CD4-positive, alpha-beta T cell treated with Interleukin-1 beta for 1 hour (primary cell): ENCODE results near the gene NFAT5.
"Not testable (repeated sequence)": the region's sequence is repeated elsewhere in the genome, so short reads cannot be mapped to it uniquely, and the experiment has no call there.

ENCODE experiments used
- DNase-seq, 2 donors: peaks; one replicate each; pipeline ENCODE4 v3.0.0-alpha.2; 2020 to 2022

The NFAT5 gene

DNA sequence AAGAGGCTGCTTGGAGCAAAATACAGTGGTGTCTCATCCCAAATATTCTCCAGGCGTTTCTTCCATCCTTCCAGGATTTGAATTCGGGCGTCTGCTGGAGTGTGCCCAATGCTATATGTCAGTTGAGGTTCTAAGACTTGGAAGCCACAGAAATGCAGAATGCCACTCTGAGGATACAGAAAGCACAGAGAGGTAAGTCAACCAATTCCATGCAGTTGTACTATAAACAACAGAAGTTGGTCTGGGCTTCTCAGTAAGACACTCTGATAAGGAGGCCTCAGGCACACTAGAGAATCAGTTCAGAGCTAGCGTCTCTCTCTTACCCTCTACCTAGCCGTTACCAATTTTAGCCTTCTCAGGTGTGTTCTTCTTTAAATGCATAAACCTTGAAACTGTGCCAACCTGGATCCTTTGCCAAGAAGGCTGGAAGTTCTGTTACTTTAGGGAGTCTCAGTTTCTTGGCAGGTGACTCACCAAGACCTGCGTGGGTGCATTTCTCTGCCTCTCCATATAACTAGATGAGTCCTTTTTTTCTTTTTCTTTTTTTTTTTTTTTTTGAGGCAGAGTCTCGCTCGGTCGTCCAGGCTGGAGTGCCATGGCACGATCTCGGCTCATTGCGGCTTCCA is 145.5 kb downstream of the NFAT5 start:
- DNase-seq = no peak

DNA sequence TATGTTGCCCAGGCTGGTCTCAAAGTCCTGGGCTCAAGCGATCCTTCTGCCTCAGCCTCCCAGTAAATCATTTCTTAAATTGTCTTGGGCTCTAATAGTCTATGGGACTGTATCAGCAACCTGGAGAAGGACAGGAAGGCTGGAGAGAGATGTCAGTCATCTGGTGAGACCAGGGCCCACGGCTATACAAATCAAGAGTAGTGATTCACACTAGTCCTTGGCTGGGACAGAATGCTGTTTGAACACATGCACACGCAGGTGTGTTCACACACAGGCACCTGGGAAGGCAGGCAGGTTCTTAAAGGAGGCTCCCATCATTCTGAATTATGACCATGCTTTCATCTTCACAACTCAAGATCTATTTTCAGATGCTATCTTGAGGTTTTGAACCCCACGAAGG is 146.5 kb downstream of the NFAT5 start:
- no peak for DNase-seq

DNA sequence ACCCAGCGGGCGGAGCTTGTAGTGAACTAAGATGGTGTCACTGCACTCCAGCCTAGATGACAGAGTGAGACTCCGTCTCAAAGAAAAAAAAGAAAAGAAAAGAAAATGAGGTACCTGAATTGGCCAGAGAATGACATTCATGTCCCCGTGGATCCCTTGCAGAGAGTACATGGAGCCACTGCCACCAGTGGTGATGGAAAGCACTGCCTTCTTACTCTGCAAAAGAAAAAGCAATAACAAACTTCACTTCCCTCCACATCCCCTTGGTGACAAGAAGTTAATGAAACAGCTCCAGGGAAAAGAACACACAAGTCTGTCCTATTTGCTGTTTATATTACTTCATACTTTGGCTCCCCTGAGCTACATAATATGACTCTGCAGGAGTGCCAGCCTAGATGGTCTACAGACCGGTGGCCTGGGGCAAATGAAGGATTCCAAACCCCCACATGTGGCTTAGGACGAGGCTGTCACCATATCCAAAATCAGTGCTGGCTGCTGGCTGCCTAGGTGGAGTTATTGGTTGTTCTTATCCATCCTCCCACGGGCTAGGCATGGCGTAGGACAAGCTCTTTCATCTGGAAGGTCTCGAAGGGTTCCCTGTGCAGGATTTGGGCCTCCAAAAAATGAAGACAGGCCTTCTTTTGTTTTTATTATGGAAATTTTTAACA is 147.3 kb downstream of the NFAT5 start:
- DNase-seq = no peak

DNA sequence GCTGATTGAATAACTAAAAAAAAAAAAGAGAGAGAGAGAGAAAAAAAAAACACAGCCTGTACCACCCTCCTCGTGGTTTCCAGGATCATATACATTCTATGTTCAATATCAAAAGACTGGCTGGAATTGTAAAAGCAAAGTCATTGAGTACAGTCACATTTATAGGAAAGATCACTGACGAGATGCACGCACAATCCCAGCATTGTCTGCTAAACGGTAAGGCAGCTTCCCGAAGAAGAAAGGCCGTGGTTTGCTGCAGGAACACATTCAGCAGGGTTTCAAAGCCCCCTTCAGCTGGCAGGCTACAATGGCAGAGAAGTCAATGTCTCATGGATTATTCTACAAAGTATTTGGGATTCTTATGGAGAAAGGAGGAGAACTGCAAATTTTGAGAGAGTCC is 151.3 kb downstream of the NFAT5 start:
- no peak for DNase-seq

DNA sequence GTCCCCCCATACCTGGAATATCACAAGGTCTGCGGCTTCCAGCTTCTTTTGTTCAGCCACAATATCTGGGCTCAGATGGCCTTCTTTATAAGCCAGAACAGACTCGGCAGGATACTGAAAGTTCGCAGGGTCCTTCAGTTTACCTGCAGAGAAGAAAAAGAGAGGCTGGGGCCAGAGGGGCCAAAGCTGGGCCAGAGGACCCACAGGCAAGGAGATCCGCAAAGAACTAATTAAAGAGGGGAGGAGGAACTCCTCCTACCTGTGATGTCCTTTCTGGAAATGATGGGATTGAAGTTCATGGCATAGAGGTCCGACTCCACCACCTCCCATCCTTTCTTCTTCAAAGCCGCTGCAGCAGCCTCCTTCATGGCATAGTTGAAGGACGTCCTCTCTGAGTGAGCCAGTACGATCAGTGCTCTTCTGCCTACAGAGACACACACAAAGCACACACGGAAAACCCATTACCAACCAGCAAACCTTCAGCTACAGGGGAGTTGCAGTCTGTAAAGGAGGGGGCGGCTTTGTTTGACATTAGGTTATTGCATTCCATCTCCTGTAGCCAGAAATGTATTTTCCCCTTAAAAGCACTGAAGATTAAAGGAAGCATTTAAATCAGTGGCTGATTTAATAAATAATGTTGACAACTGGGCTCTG is 152.5 kb downstream of the NFAT5 start:
- no peak for DNase-seq

DNA sequence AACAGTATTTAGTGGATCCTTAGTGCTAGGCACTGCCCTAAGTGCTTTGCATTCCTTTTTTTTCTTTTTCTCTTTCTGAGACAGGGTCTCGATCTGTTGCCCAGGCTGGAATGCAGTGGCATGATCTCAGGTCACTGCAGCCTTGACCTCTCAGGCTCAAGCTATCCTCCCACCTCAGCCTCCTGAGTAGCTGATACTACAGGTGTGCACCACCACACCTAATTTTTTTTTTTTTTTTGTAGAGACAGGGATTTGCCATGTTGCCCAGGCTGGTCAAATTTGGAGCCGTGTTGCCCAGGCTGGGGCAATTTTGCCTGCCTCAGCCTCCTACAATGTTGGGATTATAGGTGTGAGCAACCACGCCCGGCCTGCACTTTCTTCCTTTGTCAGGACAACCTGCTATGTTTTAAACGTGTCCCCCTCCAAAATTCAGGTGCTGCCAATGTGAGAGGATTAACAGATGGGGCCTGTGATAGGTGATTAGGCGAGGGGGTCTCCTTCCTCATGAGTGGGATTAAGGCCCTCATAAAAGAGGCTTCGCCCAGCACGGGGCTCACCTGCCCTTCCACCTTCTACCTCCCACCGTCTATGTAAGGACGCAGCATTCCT is 155.2 kb downstream of the NFAT5 start:
- no peak for DNase-seq

DNA sequence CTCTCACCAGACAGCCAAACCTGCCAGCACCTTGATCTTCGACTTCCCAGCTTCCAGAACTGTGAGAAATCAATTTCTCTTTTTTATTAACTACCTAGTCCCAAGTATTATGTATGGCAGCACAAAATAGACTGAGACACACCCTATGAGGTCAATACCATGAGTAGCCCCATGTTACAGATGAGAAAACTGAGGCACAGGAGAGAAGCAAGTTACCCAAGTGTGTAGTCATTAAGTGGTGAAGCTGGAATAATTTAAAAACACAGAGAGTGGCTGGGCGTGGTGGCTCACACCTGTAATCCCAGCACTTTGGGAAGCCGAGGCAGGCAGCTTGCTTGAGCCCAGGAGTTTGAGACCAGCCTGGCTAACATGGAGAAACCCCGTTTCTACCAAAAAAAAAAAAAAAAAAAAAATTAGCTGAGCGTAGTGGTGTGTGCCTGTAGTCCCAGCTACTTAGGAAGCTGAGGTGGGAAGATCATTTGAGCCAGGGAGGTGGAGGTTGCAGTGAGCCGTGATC is 155.7 kb downstream of the NFAT5 start:
- no peak for DNase-seq

DNA sequence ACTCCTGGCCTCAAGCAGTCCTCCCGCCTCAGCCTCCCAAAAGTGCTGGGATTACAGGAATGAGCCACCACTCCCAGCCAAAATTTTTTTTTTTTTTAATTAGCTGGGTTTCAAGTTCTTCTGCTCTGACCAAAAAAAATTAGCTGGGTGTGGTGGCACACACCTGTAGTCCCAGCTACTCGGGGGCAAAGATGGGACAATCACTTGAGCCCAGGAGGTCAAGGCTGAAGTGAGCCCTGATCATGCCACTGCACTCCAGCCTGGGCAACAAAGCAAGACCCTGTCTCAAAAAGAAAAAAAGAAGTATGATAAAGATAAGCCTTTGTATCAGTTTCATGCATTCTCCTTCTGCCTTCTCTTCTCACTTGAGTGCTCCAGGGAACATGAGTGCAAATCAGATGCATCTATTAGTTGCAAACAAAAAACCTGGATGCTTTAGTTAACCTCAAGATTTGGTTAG is 158.7 kb downstream of the NFAT5 start:
- no peak for DNase-seq

DNA sequence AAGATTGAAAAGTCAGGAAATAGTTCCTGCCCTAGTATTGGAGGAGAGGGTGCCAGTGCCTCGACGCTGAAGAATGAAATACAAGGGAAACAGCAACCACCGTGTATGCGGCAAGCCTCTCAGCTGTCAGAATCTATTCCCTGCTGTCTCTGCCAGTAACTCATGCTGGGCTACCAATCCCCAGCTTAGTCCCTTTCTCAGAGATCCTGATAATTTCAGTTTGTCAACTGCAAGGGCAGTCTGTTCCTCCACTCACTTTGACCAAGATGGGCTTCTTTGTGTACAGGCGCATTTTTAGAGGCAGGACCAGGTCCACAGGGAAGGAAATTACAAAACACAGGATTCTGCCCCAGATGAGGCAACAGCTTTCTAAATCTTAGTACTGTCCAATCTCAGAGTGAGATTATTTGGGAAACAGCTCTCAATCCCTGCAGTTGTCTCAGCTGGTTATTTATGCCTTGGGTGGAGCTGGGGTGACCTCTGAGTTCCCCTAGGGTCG is 159.3 kb downstream of the NFAT5 start:
- DNase-seq = no peak

DNA sequence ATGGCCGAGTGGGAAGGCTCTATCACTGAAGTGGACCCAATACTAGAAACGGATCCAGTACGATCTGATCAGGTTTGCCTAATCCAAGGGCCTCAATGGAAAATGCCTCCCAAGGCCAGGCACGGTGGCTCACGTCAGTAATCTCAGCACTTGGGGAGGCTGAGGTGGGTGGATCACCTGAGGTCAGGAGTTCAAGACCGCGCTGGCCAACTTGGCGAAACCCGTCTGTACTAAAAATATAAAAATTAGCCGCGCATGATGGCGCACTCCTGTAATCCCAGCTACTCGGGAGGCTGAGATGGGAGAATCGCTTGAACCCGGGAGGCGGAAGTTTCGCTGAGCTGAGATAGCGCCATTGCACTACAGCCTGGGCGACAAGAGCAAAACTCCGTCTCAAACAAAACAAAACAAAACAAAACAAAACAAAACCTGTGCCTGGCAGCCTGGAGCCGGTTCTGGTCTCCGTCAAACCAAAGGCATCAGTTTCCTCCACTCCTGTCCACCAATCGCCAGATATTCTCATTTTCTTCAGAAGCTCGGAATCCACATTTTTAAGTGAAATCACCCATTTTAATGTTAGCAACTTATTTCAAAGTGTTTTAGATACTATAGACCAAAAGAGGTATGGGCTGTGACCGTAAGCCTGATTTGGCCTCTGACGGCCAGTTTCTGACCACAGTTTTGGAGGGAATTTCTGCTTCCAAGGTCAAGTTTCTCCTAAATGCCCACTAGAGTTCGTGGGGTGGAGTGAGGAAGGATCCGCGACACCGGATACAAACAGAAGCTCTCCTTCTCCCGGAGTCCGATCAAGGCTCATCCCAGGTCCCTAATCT is 159.9 kb downstream of the NFAT5 start:
- DNase-seq = no peak

DNA sequence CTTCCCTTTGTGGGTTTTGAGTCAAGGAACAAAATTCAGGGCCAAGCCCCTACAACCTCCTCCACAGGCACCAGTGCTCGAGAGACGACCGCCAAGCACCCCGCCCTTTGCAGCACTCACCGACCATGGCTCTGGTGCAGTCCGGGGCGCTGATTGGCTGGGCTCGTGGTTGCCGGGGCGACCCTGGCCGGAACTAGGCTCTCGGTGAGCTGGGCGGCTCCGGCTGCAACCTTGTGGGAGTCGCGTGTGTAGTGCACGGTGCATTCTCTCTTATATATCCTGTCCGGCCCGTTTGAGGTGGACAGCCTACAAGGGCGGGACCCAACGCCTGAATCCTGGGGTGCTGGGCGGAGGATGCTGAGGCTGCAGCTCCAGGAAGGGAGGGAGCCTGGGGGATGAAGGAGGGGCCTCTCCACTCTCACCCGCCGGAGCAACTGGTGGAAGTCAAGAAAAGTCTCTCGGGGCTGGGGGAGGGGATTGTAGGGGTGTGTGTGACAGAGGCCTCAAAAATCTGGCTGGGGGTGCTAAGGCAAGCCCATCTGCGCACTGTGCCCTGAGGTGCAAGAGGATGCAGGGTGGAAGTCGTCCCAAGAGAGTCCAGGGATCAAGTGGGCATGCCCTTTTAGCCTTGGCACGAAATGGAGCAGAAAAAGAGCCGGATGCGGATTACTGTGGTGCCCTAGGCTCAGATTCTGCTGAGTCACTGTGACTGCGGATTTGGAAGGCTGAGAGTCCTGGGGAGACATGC is 160.7 kb downstream of the NFAT5 start, which contains the start of gene NQO1:
NQO1 (minus strand) TSS at position 248 of the 748 bp plus-strand sequence; CDS start at position 127, 121 bp downstream.
- DNase-seq = peak; percentile 86 to 87

DNA sequence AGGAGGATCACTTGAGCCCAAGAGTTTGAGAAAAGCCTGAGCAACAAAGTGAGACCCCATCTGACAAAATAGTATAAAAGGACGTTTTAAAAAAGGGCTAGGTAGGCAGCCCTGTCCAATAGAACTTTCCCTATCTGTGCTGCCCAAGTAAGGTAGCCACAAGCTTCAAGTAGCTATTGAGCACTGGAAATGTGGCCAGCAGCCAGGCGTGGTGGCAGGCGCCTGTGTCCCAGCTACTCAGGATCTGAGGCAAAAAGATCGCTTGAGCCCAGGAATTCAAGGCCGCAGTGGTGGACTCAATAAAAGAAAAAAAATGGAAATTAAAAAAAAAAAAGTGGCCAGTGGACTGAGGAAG is 162.1 kb downstream of the NFAT5 start:
- no peak for DNase-seq

DNA sequence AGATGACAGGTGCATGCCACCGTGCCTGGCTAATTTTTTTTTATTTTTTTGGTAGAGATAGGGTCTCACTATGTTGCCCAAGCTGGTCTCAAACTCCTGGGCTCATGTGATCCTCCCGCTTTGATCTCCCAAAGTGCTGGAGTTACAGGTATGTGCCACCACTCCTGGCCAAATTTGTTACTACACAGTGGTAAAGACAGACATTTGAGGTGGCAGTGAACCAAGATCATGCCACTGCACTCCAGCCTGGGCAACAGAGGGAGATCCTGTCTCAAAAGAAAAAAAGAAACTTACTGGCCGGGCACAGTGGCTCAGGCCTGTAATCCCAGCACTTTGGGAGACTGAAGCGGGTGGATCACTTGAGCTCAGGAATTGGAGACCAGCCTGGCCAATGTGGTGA is 163.3 kb downstream of the NFAT5 start:
- DNase-seq = not testable (repeated sequence)

DNA sequence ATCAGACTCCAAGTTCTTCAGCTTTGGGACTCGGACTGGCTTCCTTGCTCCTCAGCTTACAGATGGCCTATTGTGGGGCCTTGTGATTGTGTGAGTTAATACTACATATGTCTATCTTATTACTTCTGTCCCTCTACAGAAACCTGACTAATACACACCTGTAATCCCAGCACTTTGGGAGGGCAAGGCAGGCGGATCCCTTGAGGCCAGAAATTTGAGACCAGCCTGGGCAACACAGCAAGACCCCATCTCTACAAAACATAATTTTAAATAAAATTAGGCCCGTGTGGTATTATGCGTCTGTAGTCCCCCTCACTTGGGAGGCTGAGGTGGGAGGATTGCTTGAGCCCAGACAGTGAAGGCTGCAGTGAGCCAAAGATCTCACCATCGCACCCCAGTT is 165.5 kb downstream of the NFAT5 start:
- not testable (repeated sequence) for DNase-seq

DNA sequence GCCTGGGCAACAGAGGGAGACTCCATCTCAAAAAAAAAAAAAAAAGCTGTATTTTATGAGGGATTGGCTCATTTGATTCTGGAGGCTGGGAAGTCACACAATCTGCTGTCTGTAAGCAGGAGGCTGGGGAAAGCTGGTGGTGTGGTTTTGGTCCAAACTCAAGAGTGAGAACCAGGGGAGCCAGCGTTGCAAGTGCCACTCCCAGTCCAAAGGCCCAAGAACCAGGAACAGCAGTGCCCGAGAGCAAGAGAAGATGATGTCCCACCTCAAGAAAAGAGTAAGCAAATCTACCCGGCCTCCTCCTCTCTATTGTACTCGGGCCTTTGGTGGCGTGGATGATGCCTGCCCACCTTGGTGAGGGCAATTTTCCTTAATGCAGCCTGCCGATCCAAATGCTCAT is 166.3 kb downstream of the NFAT5 start:
- no peak for DNase-seq

DNA sequence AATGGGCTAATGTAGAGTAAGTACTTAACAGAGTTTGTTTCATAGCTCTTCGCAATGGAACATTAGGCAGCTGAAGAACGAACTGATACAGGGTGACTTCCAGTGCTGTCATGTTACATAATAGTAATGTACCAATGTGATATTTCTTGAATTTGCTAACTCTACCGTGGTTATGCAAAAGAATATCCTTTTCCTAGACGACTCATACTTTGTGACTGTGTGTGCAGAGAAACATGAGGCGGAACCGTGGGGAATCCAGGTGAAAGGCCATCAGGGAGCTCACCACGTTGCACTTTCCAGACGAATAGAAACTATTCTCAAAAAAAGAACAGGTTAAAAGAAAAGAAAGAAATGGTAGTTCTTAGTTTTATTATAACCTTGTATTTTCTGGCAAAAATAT is 175.8 kb downstream of the NFAT5 start:
- no peak for DNase-seq

DNA sequence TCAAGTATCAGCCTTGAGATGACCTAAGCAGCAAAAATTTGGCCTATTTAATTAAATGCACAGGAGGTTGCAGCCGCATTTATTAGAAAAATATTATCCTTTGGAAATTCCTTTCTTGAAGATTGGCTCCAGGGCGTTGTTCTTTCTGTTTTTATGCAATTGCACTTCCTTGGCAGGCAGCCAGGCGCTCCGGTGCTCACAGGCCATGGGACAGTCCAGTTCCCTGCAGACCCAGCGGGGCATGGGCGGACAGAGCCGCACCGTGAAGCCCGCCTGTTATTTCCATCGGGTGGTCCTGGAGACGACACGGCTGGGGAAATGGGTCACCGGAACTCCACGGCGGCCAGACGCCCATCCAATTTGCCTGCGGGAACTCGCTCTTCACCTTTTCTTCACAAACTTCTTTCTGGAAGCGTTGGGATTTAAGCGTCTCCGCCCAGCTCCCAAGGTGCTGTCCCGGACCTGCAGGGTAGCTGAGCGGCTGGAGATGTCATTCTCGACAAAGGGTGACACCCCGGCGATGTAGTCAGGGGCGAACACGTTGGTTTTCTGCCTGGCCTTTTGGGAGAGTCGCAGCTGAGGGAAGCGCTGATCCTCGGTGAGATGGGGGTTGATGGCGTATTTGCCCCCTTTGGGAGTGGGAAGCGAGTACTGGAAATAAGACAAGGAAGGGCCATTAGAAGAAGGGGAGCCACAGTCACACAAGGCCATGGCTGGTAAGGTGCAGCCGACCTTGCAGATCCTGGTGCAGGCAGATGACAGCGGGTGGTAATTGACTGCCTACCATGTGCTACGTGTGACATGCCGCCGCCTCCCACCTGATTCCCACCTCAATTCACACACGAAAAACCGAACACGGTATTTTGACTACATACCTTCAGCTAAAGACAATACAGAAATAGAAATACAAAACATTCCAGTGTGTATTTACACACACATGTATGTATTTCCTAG is 176.5 kb downstream of the NFAT5 start:
- no peak for DNase-seq

DNA sequence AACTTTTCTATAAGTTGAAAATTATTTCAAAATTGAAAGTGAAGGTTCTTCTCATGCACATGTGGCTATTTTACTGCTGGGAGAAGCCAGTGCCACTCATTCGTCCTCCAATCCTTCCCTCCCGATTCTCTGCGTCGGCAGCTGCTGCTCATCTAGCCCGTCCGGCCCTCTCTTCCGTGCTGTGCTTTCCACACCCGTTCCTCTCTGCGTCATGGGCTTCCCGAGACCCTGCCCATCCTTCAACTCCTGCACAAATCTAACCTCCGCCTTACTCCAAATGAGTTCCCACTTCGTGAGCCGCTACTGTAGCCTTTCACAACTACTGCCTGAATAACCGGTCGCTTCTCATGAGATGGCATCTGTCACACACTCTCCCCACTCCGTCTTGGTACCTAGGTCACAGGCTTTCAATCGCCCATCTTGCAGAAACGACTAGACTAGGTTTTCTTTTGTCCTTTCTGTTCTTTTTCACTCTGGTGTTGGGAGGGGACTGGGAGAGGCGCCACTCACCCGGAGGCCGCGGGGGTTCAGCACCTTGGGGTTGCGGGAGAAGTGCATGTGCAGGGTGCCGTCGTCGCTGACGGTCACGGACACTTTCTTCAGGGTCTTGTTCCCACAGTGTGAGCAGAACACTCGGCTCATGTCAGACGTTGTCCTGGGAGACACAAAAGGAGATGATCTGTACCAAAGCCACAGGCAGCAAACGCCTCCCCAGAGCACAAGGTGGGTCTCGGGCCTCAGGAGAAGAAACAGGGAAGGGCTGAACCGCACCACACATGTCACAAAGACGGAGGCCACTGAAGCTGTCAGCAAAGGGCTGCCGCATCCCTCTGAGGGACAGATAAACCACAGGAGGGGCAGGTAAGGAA is 178.8 kb downstream of the NFAT5 start:
- no peak for DNase-seq

DNA sequence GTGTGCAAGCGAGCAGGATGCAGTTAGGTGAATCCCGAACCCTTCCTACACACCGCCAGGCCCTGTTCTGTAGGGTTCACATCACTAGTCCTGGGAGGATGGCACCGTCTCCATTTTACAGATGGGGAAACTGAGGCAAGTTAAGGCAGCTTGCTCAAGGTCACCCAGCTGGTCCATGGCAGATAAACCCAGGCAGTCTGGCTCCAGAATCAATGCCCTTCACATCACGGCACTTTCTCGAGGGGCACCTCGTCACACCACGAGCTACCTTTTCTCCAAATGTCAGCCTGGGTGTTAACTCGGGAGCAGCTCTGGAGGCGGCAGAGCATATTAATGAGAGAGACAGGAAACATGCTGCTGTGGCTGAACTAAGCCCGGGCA is 179.5 kb downstream of the NFAT5 start:
- no peak for DNase-seq

DNA sequence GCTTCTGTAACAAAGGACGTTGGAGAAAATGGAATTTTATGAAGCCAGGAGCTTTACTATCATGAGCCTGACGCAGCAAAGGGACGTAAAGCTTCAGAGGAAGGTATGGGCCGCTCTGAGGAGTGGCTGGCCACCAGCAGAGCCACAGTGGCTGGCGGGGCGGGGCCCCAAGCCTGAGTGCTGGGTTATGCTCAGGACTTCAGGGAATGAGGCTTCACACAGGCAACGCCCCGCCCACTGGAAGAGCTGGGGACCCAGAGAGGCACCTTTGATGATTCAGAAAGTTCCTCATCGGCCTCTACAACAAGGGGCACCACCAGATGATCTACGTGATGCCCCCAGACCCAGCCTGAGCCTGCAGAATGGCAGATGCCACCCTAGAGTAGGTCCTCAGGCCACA is 180.2 kb downstream of the NFAT5 start:
- DNase-seq = no peak
